ENCODE results near the gene B3GAT1.

Gene B3GAT1

GRCh38 chr11:134432776-134433175 lies 20.7 kb upstream of the B3GAT1 start:
- DNase-seq (ENCODE audit: insufficient read length, low spot score) = no peak
- no peak for FAIRE-seq

DNA sequence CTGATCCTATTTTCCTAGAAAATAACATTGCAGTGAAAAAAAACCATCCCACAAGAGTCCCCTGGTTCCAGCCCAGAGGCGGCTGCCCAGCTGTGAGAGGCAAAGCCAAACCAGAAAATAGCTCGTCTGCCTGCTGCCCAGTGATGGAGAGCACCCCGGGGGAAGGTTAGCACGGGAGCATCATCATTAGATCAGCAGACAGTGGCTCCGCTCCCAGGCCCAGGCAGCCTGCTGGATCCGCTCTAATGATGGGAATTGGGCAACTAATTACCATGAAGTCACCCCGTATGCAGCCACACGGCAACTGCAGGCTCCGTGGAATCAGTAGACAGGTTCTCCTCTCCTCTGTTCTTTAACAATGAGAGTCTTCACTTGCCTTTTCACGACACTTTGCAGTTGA lies 17.1 kb upstream of the B3GAT1 start:
- no peak for TF ChIP-seq POLR2A (IDR thresholded peaks at IDR 0.05; ENCODE audit: low read depth, low read length)
- no peak for FAIRE-seq
- no peak for DNase-seq (ENCODE audit: insufficient read length, low spot score)

More at GRCh38 chr11:134432776-134433175, 20.7 kb upstream of the B3GAT1 start:
- no peak for TF ChIP-seq POLR2A (IDR thresholded peaks at IDR 0.05; ENCODE audit: low read depth, low read length)

DNA sequence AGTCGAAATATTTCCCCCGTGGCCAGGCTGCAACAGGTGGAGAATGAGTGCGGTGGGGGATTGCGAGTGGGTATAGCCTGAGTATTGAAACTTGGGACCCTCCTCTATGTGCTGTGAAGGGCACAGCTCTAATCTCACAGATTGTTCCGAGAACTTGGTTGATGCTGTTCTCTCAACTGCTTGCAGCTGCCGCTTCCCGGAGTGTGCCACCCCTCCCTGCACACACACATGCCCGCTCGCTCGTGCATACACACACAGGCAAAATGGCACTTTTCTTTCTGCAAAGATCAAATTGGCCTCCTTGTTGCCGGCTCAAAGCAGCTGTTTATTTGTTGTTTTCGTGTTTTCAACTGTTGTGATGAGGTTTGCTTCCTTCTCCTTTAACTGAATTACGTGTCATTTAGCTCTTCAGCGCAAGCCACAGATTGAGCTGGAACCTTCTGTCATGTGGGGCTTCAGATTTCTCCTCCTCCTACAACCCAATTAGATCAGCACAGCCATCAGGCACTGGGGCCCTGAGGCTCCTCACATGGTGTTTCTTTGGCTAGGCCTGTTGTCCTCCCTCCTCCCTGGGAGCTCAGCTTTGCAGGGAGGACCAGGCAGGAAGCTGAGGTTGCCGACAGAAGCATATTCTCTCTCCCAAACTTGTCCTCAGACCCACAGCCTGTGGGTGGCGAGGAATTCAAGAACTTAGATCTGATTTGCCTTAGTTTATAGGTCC lies 13.9 kb upstream of the B3GAT1 start:
- FAIRE-seq = no peak
- no peak for TF ChIP-seq POLR2A (IDR thresholded peaks at IDR 0.05; ENCODE audit: low read depth, low read length)
- DNase-seq (ENCODE audit: insufficient read length, low spot score) = no peak

DNA sequence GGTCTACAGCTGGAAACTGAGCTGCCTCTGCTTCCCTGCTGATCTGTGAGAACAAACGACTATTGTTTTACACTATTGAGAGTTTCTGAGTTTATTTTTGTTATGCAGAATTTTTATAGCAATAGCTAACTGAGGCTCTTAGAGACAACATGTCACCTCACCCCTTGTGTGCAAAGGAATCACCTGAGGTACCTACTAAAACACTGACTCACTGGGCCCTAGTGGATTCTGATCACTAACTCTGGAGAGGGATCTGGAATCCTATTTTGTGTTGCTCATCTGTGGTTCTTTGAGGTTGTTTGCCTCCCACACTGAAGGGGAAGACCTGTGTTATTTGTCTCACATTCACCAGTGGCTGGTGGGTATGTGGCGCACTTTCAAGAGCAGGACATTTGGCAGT lies 13.4 kb upstream of the B3GAT1 start:
- FAIRE-seq = no peak
- no peak for TF ChIP-seq POLR2A (IDR thresholded peaks at IDR 0.05; ENCODE audit: low read depth, low read length)

DNA sequence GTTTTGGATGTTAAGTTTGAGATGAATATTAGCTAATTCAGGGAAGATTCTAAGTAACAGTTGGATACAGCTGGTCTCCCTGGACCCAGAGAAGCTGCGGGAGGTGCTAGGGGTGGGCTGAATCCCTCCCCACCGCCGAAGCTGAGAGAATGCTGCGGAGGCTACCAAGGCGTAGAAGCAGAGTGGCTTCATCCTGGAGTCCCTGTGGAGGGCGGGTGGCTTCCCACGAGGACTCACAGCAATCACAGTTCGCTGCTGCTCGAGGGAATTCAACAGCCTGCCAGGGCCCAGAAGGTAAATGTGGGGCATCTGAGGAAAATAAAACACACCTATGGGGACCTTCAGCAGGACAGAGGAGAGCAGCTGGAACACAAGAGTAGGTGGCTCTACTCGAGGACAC lies 11.1 kb upstream of the B3GAT1 start:
- TF ChIP-seq POLR2A (IDR thresholded peaks at IDR 0.05; ENCODE audit: low read depth, low read length) = no peak
- FAIRE-seq (no peak), DNase-seq (ENCODE audit: insufficient read length, low spot score) (no peak)

More for the DNA sequence above, 13.4 kb upstream of the B3GAT1 start:
- no peak for DNase-seq (ENCODE audit: insufficient read length, low spot score)

DNA sequence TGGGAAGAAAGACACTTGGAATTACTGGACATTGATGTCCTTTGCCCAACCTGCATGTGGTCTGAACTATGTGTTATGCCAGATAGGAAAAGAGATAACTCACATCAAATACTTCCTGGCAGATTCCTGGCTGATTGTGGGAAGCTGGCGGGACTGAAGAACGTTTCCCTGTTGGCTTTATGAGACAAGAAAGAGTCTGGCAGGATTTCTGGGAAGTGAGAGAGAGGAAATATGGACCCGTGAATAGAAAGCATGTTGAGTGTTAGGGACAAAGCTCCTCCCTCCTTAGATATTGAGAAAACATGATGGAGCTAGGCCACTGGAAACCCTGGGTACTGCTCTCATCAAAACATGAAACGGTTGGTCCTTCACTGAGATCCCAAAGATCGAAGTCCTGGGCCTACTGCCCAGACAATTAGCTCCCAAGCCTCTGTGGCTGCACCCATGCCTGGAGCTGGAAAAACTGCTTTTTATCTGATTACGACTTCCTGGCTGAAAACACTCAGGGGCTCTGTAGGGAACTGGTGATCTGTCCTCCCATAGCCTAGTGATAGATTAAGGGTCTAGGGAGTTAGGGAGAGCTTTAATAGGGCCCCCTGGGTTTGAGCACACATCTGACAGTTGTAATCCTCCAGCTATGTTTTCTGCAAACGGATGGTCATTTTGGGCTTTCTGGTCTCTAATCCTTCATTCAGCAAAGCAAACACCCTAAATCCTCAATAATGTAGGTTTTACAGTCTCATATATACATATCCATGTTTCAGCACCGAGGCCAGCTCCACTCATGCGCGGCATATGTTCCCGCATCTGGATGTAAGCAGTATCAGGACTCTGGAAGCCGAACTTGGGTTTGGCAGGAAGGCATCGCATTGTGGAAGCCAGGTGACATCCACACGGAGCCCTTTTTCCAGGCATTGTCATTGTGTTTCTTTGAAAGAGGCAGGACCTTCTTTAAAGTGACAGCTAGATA lies 6.1 kb upstream of the B3GAT1 start:
- TF ChIP-seq POLR2A (IDR thresholded peaks at IDR 0.05; ENCODE audit: low read depth, low read length) = no peak
- FAIRE-seq = no peak
- no peak for DNase-seq (ENCODE audit: insufficient read length, low spot score)

DNA sequence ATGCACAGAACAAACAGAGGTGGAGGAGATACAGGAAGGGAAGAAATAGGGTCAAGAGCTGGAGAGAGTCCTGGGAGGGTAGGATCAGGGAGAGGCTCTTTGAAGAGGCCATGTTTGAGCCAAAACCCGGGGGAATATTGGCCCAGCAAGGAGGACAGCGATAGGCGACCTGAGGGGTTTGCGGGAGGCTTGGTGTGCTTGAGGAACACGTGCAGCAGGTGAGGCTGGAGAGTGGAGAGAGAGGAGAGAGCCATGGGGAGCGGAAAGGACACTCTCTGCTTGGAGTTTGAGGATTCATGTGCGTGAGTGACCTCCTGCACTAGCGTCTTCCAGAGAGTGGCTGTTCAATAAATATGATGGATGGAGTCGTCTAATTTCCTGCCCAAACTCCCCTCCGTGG lies 4.7 kb upstream of the B3GAT1 start:
- no peak for DNase-seq (ENCODE audit: insufficient read length, low spot score)
- no peak for FAIRE-seq
- no peak for TF ChIP-seq POLR2A (IDR thresholded peaks at IDR 0.05; ENCODE audit: low read depth, low read length)

GRCh38 chr11:134414766-134415765 lies 3.0 kb upstream of the B3GAT1 start:
- TF ChIP-seq POLR2A (IDR thresholded peaks at IDR 0.05; ENCODE audit: low read depth, low read length) = no peak
- DNase-seq (ENCODE audit: insufficient read length, low spot score) = no peak
- FAIRE-seq = no peak

DNA sequence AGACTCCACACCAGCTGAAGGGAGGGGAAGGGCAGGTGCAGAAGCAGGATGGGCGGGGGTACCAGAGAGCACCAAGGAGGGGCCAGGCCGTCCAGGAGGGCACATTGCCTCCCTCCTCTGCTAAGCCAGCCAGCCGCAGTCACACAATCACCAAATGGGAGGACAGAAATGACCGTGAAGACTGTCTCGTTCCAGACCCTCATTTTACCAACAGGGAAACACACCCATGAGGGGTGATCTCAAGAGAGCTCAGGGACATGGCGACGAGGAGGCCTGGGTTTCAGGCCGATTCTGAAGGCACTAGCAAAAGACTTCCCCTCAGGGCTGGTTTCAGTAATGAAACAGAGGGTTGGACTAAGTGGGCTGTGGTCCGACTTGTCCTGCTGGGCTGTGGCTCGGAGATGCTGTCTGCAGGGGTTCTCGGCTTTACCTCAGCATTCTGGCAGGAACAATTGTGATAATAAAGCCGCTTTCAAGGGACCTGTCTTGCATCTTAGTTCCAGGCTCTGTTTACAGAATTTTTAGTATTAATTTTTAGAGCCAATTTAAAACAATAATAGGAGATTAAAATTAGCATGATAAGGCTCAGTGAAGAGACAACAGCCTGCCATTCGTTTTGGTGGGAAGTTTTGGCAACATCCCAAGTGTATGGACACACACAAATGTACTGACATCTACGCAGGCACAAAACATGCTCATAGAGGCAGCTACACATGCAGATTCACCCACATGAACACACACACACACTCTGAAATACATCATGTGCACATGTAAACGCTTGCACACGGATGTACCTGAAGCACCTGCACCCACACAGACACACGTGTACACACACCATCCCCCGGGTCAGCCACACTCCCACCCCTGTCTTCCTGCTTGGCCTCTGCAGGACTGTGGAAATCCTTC lies 2.0 kb upstream of the B3GAT1 start:
- no peak for FAIRE-seq

DNA sequence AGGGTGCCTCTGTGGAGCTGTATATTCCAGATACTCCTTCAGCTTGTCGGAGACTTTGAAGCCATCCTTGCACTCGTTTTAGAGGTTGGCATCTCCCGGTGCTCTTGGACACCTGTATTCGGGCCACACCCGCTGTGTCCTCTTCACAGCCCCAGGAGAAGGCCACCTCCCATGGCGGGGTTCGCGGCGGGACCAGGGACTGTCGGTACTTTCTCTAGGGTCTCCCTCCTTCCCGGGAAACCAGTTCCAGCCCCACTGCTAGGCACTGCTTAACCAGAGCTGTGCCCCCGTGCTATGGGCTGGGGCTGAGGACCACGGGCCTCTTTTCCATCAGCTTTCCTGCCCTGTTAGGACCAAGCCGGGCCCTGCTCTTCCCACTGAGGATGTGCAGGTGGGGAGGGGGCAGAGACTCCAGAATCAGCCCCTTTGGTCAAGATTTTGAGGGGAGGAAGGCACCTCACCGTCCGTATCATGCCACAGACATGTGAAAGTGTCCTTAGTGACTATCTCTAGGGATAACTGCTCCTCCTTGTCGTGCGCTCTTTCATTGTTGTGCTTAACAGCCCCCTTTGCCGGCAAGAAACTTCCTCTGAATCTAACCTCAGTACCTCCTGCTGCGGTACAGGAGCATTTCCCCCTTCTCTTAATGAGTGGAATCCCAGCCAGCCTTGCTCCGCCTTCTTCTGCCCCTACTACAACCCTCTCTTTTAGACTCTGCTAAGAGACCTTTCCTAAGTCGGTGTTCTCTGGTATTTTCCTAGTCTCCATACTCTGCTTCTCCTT lies 1.2 kb upstream of the B3GAT1 start:
- no peak for FAIRE-seq
- DNase-seq (ENCODE audit: insufficient read length, low spot score) = no peak
- TF ChIP-seq POLR2A (IDR thresholded peaks at IDR 0.05; ENCODE audit: low read depth, low read length) = no peak

More for the DNA sequence above, 2.0 kb upstream of the B3GAT1 start:
- DNase-seq (ENCODE audit: insufficient read length, low spot score) = no peak
- TF ChIP-seq POLR2A (IDR thresholded peaks at IDR 0.05; ENCODE audit: low read depth, low read length) = no peak

DNA sequence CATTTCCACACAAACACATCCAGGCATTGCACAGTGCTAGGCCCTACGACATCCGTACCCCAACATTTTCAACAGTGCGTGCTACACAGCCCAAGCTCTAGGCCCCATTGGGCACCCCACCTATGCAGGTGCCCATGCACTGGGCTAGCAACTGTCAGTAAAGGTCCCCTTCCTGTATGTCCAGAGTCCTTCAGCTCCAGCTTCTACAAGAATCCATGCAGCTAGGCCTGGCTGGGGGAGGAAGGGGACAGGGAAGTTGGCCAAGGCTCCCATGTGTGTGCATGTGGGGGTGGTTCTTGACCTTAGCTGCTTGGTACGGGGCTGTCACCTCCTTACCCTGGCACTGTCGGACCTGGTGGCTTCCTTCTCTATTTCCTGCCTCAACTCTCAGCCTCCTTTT lies 1.3 kb downstream of the B3GAT1 start:
- no peak for TF ChIP-seq POLR2A (IDR thresholded peaks at IDR 0.05; ENCODE audit: low read depth, low read length)
- DNase-seq (ENCODE audit: insufficient read length, low spot score) (no peak), FAIRE-seq (no peak)

All from H54 (cell line).